ENCODE results near the gene THEM5.
A peak's percentile ranks its signal among the peaks of the same experiment; 100 is the strongest.

Gene THEM5

GRCh38 chr1:151839457-151840403 is 13.8 kb downstream of the THEM5 start, which contains the start of gene C2CD4D:
C2CD4D (minus strand) TSS chr1:151839820; CDS start chr1:151838989, 831 bp downstream.
- peak within 1 kb of the TSS; percentile 36 for H3K4me3 ChIP-seq (ENCODE audit: low read depth, low read length)
- TF ChIP-seq CTCF (IDR thresholded peaks at IDR 0.05; ENCODE audit: borderline replicate concordance, insufficient read depth, low read depth, low read length): no peak

- TF ChIP-seq CTCF (IDR thresholded peaks at IDR 0.05; ENCODE audit: borderline replicate concordance, insufficient read depth, low read depth, low read length): no peak
- no peak overlapping the region for H3K4me3 ChIP-seq (ENCODE audit: low read depth, low read length)
Observed at GRCh38 chr1:151839082-151839412, 14.5 kb downstream of the THEM5 start.

- TF ChIP-seq CTCF (IDR thresholded peaks at IDR 0.05; ENCODE audit: borderline replicate concordance, insufficient read depth, low read depth, low read length): no peak
- no peak overlapping the region for H3K4me3 ChIP-seq (ENCODE audit: low read depth, low read length)
Observed at GRCh38 chr1:151838222-151839081, 15.1 kb downstream of the THEM5 start.

- H3K4me3 ChIP-seq (ENCODE audit: low read depth, low read length): no peak overlapping the region
- TF ChIP-seq CTCF (IDR thresholded peaks at IDR 0.05; ENCODE audit: borderline replicate concordance, insufficient read depth, low read depth, low read length): no peak
Observed at GRCh38 chr1:151837884-151838221, 15.7 kb downstream of the THEM5 start.

GRCh38 chr1:151837197-151837596 is 16.3 kb downstream of the THEM5 start:
- no peak overlapping the region for H3K4me3 ChIP-seq (ENCODE audit: low read depth, low read length)
- TF ChIP-seq CTCF (IDR thresholded peaks at IDR 0.05; ENCODE audit: borderline replicate concordance, insufficient read depth, low read depth, low read length): no peak

- no peak for TF ChIP-seq CTCF (IDR thresholded peaks at IDR 0.05; ENCODE audit: borderline replicate concordance, insufficient read depth, low read depth, low read length)
- H3K4me3 ChIP-seq (ENCODE audit: low read depth, low read length): no peak overlapping the region
Observed at GRCh38 chr1:151835596-151835995, 17.9 kb downstream of the THEM5 start.
